ENCODE data around the gene NPY4R.
"Not testable (repeated sequence)": the region's sequence is repeated elsewhere in the genome, so short reads cannot be mapped to it uniquely, and the experiment has no call there.

NPY4R gene, protein sequence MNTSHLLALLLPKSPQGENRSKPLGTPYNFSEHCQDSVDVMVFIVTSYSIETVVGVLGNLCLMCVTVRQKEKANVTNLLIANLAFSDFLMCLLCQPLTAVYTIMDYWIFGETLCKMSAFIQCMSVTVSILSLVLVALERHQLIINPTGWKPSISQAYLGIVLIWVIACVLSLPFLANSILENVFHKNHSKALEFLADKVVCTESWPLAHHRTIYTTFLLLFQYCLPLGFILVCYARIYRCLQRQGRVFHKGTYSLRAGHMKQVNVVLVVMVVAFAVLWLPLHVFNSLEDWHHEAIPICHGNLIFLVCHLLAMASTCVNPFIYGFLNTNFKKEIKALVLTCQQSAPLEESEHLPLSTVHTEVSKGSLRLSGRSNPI

DNA sequence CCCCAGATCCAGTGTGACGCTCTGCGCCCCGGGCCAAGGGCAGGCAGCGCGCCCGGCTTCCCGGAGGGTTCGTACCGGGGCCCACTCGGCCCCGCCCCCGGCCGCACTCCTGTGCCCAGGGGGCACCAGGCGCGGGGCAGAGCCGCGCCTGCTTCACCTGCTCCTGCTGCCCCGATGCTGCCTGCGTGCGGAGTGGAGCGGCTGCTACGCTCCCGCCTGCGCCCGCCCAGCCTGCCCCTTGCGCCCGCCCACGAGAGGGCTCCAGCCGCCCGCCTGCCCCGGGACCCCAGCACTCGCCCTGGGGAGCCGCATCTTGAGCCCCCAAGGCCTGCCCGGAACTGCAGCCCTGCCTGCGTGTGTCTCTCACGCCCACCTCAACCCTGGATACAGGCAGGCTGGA lies at the start of gene NPY4R:
Gene NPY4R (minus strand): TSS at position 194 of the 400 bp plus-strand sequence. CDS start 3,323 bp downstream, outside the sequence.
- not testable (repeated sequence) for H3K4me3 ChIP-seq (ENCODE audit: low read depth, low read length); DNase-seq (ENCODE audit: low read depth)

DNA sequence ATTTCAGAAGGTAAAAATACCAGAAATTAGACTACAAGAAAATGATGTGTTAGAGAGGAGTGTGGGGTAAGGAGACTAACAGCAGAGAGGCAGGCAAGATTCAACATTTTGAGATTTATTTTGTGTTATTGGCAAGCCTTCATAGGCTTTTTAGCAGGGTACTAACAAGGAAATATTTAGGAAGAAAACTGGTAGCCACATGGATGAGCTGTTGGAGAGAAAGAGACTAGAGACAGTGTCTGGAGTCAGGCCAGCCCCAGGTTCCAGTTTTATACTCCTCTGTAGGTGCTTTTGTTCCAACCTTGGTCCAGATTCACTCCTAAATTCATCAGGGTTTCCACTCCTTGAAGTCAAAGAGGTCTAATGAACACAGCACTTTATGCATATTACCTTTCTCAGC lies 49.6 kb upstream of the NPY4R start:
- no peak overlapping the region for H3K4me3 ChIP-seq (ENCODE audit: low read depth, low read length)
- no peak for TF ChIP-seq CTCF (IDR thresholded peaks at IDR 0.05; ENCODE audit: insufficient read depth, low read depth, low read length, missing control alignments)
- DNase-seq (ENCODE audit: low read depth): no peak

DNA sequence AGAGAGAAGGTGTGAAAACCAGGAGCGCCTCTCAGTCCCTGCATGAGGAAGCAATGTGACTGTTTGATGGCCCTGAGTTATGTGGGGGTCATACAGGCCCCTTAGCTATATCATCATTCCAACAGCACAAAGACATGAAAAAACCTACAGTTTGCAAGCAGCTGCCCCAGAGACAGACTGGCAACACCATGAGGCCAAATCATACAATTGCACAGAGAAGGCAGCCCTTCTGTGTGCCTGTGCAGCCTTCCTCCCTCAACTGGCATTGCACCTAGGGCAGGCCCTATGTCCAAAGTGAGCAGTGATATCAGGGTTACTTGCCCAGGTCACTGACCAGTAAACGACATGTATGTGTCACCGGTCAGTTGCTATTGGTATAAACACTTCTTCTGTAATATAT lies 49.1 kb upstream of the NPY4R start:
- no peak overlapping the region for H3K4me3 ChIP-seq (ENCODE audit: low read depth, low read length)
- no peak for TF ChIP-seq CTCF (IDR thresholded peaks at IDR 0.05; ENCODE audit: insufficient read depth, low read depth, low read length, missing control alignments)
- no peak for DNase-seq (ENCODE audit: low read depth)

DNA sequence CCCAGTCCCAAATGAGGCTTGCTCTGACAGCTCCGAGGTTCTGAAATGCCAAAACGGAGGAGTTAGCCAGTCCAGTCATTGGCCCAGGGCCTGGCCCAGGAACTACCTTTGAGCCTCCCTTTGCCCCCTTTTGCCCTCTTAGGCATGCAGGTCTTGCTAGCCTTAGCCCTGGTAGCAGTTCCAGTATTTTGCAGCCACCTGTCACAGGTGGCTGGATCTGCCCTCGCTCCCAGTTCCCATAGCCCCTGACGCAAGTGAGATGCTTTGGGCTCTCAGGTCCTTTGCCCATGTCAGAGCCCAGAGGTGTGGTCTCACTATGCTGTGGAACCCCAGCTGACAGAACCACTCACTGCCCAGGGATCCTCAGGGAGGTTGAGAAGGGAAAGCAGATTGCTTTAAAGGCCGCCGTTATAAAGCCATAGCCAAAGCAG lies 48.7 kb upstream of the NPY4R start:
- no peak for DNase-seq (ENCODE audit: low read depth)
- H3K4me3 ChIP-seq (ENCODE audit: low read depth, low read length): no peak overlapping the region
- TF ChIP-seq CTCF (IDR thresholded peaks at IDR 0.05; ENCODE audit: insufficient read depth, low read depth, low read length, missing control alignments): no peak

GRCh38 chr10:46513333-46513732 lies 47.6 kb upstream of the NPY4R start:
- not testable (repeated sequence) for DNase-seq (ENCODE audit: low read depth); H3K4me3 ChIP-seq (ENCODE audit: low read depth, low read length)

DNA sequence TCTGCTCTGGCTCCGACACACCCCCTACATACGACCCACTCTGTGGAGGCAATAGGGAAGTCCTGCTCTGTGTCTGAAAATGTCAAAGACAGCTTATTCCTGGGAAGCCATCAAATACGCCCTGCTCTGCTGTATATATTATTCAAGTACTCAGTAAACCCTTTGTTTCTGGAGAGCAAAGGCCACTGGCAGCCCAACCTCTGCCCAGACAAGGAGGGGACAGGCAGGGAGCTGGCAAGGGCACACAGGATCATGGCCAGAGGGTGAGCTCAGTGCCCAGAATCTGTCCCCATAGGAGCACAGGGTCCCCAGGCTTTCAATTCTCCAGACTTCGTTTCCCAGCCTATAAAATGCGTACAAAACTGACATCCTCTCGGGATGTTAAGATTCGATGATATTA lies 47.0 kb upstream of the NPY4R start:
- not testable (repeated sequence) for H3K4me3 ChIP-seq (ENCODE audit: low read depth, low read length); DNase-seq (ENCODE audit: low read depth)

DNA sequence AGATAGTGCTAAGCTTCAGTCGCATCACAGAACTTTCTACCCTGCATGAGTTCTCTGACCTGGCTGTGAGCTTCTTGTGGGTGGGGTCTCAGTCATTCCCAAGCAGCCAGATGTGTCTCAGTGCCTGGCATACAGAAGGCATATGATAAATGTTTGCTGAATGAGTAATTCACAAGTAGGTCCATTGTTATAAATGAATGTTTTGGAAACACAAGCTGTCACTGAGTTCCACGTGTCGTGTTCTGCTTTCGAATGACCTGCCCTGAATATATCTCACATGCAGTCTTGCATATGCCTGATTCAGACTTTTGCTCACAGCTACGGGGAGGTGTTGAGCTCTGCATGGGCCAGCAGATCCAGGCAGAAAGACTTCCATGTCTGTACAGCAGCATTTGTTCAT lies 46.2 kb upstream of the NPY4R start:
- DNase-seq (ENCODE audit: low read depth); H3K4me3 ChIP-seq (ENCODE audit: low read depth, low read length): not testable (repeated sequence)

- not testable (repeated sequence) for H3K4me3 ChIP-seq (ENCODE audit: low read depth, low read length); DNase-seq (ENCODE audit: low read depth)
Measured at GRCh38 chr10:46499990-46500389, 34.2 kb upstream of the NPY4R start.

- H3K4me3 ChIP-seq (ENCODE audit: low read depth, low read length); DNase-seq (ENCODE audit: low read depth): not testable (repeated sequence)
Measured at GRCh38 chr10:46498985-46499703, 33.4 kb upstream of the NPY4R start.

- H3K4me3 ChIP-seq (ENCODE audit: low read depth, low read length); DNase-seq (ENCODE audit: low read depth): not testable (repeated sequence)
Measured at GRCh38 chr10:46497878-46498277, 32.1 kb upstream of the NPY4R start.

DNA sequence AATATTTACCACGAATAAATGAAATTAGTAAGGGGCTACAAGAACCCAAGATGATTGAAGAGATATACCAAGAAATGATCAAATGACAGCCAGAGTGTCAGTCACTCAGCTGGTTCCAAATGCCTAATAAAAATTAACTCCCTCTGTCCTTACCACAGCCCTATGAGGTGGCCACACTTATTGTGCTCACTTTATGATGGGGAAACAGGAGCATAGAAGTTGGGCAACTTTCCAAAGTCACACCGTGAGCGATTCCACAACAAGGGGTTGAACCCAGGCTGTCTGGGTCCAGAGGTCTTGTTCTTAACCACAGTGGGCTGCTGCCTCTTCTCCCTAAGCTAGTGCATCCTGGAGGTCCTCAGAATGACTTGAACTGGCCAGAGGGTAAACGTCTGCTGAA lies 31.6 kb upstream of the NPY4R start:
- H3K4me3 ChIP-seq (ENCODE audit: low read depth, low read length); DNase-seq (ENCODE audit: low read depth): not testable (repeated sequence)

DNA sequence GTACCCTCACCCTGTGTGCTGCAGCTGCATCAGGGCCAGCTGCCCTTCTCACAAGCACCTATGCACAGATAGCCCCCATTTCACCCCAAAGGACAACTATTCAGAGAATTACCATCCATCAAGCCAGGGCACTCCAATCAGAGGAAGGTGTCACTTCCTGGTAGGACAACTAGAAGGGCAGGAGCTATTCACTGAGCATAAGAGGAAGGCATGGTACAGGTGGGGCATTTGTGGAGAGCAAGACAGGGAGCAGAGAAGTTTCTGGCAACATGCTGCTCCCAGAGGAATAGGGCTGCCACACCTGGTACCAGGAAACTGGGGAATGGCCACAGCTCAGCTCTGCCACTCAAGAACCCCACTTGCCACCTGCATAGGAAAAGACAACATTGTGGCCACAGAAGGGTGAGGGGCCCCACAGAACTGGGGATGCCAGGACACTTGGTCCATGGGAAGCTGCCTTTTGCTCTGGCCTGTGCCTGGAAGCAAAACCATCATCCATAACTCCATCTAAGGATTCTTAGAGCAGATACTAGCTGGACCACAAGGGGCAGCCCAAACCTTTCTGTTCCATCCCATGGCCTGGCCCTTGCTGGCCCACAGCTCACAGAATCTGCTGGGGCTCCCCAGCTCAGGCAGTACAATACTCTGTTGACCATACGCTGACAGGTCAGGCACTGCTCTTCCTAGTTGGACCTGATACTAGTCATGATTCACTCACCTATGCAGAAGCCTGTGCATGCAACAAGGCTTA lies 25.8 kb upstream of the NPY4R start:
- not testable (repeated sequence) for DNase-seq (ENCODE audit: low read depth)

DNA sequence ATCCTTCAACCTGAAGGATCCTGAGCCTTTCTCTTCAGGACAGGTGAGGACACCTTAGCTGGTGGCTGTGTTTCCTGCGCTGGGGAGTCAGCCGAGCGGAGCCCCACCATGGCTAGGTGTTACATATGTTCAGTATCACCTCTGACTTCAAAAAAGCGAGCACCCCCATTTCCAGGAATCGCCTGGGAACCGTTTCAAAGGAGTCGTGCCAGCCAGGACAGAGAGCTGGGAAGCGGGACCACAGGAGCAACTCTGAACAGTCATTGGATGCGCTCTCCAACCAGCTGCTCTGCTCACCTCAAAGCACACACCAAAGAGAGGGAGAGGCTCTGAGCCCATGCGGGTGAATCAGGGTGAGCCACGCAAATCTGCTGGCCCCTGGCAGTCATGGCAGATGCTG lies 24.5 kb upstream of the NPY4R start:
- DNase-seq (ENCODE audit: low read depth); H3K4me3 ChIP-seq (ENCODE audit: low read depth, low read length): not testable (repeated sequence)

More for the DNA sequence above, 25.8 kb upstream of the NPY4R start:
- not testable (repeated sequence) for H3K4me3 ChIP-seq (ENCODE audit: low read depth, low read length)

DNA sequence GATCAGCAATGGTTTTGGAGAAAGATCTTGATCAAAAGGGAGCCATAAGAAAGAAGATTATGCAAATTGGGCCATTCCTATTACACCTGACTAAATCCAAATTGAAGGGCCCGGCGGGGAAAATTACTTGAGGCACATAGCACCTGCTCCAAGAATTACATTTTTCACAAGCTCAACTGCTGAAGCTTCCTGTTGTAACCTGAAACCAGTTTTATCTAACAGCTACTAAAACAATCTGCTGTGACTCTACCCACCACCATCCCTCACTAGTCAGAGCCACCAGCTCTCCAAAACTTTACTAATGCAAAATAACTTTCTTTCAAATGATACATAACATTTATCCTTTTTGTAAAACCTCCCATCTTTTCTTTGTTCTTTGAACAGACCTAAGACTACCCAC lies 20.7 kb upstream of the NPY4R start:
- DNase-seq (ENCODE audit: low read depth): not testable (repeated sequence)

DNA sequence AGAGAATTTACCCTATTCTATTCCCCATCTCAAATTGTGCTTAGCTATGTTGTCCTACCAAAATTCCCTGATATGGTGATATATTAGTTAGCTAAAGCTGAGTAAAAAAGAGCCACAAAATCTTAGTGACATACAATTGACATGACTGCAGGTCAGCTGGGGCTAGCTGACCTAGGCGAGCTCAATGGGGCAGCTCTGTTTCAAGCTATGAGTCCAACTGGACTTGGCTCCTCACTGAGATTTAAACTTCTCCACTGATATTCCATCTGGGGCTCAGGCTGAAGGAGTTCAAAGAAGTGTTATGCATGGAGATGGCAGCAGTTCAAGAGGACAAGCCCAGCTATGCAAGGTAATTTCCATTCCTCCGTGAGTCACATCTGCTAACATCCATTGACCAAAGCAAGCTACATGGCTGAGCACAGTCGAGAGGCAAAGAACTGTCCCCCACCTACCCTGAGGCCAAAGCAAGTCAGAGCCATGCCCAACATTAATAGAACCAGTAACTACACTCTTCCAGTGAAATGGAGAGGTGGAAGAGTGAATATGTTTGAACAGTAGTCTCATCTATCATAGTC lies 9.1 kb upstream of the NPY4R start:
- not testable (repeated sequence) for H3K4me3 ChIP-seq (ENCODE audit: low read depth, low read length); DNase-seq (ENCODE audit: low read depth)

More for the DNA sequence above, 20.7 kb upstream of the NPY4R start:
- not testable (repeated sequence) for H3K4me3 ChIP-seq (ENCODE audit: low read depth, low read length)
